Stimulated activated CD4-positive, alpha-beta T cell treated with anti-CD3 and anti-CD28 coated beads, TNF-alpha, amount 100 ng/mL, for 48 hours (primary cell): ENCODE data around the gene RAB35.

ENCODE experiments used
- DNase-seq, 3 donors: peaks; one replicate each; pipeline ENCODE4 v3.0.0-alpha.2; 2020; ENCODE audit warnings: low read depth in 3 of 3

The RAB35 gene

DNA sequence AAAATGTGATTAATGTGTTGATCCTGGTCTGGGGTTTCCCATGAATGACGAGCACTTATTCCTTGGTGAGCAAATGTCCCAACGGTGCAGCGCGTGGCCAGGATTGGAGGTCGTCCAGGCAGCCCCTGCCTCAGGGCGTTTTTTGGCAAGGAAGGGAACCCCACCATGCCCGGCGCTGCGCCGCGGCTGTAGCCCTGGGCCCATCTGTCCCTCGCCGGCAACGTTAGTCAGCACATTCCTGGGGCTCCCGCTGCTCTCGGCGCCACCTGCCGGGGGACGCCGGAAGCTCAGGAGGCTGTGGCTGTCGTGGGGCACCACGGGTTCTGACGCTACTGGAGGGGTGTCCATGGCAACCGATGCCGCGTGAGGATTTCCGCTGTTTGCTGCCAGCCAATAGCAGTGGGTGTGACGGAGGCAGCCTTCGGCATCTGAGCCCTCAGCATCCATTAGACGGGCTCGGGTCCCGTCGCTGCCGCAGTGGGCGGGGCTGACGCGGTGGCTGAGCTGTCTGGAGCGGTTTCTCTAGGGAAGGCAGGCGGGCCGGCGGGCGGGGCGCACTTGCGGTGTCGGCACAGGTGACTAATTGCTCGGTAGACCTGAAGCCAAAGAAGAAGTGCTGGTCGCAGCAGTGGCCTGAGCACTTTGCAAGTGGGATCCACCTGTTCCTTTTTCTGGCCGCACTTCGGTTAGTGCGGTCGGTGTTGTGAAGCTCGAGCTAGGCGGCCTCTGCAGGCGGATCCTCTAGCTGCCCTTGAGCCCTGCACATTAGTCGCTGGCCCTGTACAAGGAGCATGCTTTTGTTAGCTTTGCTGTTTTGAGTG lies 29.5 kb downstream of the RAB35 start:
- peak; percentile 98 to 100 (median 98) for DNase-seq

DNA sequence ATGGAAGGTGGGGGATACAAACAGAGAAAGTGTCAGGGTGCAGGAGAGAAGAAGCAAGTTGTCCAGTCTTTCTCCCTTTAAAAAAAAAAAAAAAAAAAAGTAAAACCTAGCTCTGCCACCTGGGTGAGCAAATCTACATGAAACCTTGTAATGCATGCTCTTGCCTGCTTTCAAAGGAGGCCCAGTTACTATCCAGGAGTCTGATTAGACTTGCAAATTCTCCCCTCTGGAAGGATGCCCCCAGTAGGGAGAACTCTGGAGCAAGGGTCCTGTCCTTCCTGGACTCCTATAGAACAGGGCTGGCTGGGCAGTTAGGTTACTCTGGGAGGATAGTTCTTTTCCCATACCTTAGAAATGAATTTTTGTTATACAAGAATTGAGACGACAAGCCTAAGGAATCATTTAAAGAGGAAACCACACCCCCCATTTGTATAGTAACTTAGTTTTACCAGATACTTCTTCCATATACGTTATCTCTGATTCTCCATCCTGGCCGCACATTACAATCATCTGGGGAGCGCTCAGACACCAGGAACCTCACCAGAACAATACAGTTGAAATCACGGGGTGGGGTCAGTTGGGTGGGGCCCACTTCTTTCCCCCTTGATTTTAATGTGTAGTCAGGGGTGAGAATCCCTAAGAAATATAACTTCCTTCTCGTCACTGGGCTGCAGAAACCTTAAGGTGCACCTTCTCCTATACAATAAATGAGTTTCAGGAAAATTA lies 30.5 kb downstream of the RAB35 start:
- DNase-seq: no peak

DNA sequence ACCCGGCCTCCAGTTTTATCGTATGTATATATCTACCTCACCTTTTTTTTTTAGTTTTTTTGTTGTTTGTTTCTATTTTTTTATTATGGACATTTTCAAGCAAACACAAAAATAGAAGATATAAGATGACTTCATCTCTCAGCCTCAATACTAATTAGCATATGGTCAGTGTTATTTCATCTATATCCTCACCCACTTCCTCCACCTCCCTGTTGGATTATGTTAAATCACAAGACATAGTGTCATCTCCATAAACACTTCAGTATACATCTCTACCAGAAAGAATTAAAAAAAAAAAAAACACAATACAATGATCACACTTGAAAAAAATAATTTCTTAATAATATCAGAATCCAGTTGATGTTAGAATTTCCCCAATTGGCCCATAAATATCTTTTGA lies 34.9 kb downstream of the RAB35 start:
- DNase-seq: no peak

DNA sequence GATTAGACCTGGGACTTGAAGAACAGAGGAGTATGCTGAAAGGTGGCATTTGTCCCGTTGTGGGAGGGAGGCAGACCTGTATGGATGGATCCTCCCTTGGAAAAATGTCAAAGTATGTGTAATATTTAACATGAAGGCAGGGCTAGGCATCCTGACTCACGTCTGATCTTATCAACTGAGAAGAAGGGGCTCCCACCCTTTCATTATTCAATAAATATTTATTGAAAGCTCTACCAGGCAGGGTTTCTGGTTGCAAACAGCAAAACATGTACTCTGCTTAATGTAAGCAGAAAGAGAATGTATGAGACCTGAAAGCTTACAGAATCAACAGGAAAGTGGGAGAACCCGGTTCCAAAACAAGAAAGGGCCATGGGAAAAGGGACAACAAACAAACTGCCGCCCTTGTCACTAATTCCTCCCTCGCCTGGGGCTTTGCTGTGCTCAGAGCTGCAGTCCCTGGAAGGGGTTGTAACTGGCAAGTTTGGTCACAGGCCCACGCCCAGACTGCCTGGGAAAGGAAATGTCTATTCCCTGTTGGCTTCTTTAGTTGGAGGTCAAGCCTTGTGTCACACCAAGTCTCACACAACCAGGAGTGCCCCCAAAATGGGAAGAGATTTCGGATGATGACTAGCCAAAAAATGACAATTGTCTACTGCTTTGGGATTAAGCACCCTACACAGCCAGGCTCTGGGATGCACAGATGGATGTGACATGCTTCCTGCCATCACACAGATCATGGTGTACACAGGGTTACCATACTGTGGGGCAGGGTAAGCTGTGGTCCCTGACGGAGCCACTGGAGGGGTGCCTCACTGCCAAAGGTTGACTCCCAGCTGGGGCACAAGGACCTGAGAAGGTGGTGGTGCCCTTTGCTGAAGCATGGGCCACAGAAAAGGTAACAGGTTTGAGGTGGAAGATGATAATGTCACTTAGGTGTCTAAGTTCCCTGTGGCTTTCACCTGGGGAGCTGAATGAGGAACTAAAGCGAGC lies 36.8 kb downstream of the RAB35 start:
- DNase-seq: no peak

DNA sequence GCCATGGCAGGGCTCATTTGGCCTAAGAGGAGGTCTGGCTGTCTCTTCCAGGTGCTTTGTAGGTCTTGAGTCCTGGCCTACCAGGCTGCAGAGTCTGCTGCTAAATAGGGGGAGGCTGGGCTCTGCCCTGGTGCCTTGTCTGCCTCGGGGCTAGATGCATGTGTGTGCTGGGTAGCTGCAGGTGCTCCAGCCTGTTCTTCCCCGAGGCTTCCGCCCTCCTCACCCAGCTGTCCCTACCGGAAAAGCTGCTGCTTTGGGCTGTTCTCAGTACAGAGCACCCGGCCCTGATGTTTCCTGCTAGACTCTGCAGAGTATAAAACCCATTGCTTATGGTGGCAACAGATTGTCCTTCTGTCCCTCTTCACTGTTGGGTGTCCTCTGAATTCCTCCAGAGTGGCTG lies 37.7 kb downstream of the RAB35 start:
- no peak for DNase-seq

DNA sequence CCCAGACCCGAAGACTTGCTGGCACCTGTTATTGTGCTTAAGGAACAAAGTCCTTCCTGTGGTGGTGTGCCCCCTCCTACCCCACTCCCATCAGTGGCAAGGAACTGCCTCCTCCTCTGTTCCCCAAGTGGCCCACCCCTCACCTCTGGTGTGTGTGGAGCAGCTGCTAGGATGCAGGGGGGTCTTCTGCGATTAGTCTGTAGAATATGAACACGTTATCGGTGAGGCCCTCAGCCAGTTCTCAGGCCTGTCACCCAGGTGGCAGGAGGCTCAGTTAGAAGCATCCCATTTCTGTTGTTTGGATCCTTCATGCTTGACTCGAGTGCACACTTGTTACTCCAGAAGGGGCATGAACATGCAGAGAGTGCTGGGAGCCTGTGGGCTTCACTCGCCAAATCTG lies 39.3 kb downstream of the RAB35 start:
- DNase-seq: no peak

DNA sequence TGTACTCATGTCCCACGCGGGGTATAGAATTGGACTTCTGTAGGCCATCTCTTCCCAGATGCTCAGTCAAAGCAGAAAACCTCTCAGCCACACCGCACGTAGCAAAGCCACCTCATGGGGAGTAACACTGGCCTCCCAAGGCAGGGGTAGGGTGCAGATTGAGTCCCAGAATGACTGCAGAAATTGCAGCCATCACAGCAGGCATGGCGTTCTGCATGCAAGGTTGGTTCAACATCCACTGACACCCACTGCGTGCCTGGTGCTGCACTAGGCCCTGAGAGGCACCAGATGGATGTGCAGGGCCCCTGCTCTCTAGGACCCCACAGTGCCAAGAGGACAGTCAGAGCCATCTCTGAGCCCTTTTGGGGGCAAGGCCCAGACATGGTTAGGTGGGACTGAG lies 39.9 kb downstream of the RAB35 start:
- DNase-seq: no peak

DNA sequence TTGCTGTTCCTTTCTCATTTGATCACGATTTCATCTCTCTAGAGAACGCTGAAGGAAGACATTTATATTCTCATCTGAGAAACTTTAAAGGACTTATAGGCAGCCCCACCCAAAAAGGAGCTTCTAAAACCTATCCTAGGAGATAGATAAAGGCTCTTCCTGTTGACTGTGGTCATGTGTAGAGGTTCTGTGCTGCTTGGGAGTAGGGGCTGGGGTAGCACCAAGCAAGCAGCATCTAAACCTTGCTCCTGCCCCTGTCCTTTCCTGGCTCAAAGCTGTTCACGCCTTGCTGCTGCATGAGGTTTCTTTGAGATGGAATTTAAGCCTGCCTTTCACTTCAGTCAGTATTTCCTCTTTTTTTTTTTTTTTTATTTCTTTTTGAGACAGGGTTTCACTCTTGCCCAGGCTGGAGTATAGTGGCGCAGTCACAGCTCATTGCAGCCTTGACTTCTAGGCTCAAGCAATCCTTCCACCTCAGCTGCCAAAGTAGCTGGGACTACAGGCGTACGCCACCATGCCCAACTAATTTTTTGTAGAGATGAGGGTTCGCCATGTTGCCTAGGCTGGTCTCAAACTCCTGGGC lies 41.4 kb downstream of the RAB35 start:
- no peak for DNase-seq

DNA sequence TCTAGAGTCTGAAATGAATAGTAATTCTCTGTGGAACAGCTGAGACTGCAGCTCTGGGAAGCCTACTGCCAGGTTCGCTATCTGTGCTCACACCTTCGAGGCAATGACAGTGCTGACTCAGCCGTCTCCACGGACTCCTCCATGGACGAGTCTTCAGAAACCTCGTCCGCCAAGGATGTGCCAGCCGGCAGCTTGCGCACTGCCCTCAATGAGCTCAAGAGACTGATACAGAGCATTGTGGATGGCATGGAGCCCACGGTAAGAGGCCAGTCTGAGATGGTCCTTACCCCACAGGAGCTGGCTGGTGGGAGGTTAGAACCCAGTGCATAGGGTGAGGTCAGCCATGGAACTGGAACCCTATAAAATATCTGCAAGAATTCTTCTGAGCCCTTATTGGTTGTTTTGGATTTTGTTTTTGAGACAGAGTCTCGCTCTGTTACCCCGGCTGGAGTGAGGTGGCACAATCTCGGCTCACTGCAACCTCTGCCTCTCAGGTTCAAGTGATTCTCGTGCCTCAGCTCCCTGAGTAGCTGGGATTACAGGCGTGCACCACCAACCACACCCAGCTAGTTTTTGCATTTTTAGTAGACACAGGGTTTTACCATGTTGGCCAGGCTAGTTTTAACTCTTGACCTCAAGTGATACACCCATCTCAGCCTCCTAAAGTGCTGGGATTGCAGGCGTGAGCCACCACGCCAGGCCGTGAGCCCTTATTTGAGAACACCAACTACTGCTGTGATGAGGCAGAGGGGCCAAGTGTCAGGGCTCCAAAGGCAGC lies 43.9 kb downstream of the RAB35 start:
- DNase-seq: no peak

DNA sequence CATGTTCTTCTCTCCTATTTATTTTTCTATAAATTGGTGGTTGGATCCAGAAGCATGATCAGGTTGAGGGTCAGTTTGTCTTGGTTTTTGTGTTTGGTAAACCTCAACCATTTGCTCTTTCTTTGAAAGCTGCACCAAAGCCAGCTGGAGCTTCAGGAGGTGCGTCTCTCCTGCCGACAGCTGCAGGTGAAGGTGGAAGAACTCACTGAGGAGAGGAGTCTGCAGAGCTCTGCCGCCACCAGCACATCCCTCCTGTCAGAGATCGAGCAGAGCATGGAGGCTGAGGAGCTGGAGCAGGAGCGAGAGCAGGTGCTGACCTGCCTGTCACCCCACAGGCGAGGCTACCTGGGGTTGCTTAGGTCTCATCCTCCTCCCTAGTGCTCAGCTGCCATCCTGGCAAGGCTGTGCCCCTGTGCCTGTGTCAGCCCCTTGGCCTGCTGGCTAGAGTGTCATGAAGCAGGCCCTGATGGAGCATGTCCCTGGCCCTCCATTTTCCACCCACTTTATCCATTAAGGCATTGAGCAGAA lies 45.0 kb downstream of the RAB35 start:
- DNase-seq: no peak

DNA sequence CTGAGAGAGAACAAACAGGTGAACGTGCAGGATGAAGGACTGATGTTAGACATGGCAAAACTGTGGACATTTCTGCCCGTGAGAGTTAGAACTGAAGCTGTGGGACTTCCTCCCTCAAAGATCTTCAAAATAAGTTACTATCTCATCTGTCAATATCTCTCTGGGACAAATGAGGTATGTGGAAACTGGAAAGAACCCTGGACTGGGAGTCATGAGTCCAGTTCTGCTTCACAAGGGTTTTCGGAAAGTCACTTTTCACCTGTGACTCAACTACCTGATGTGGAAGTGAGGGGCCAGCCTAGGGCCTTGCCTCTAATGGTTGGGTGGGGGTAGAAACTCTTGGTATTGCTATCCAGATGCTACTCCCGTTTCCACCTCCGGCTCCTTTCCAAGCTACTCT lies 47.3 kb downstream of the RAB35 start:
- DNase-seq: no peak

DNA sequence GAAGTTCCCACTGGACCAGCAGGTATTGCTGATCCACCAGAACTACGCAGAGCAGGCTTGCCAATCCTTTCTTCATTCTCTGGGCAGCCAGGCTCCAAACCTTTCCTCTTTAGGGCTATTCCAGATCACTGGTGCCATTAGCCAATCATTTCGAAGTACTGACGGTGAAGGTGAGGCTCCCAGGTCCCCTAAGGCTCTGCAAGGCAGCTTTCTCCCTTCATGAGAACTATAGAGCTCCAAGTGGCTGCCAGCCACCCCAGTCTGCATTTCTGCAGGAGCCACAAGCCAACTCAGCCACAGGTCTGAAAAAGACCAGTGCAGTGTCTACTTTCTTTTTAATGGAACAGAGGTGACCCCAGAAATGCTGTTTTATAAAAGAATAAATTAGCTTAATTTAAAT lies 48.7 kb downstream of the RAB35 start:
- DNase-seq: no peak

DNA sequence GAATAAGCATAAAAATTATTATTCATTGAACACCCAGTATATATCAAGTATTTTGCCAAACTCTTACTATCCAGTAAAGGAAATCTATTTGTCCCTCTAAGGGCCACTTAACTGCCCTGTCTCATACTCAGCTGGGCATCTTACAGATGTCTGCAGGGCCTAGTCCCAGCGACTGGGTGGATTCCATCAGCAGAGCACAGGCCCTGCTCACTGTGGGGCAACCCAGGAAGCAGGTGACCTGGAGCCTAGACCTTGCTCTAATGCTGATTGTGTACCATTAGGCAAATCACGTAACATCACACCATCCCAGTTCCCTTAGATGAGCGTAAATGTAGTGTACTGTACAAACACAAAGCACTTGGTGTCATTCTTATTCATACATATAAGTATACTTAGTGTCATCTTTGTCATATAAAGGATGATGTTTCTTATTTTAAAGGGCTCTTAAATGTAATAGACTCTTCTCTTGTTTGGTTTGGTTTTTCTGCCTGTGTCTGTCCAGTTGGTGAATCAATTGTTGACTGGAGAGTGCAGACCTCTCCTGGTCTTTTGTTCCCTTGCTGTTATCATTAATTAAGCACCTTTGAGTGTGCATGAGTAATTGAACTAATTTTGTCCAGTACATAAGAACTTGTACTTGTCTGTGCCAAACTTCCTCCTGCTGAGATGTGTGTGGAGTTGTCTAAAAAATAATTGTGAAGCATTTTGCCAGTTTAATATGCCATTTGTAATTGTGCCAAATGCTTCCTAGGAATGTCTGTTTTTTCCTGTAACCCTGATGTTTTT lies 49.3 kb downstream of the RAB35 start:
- no peak for DNase-seq

DNA sequence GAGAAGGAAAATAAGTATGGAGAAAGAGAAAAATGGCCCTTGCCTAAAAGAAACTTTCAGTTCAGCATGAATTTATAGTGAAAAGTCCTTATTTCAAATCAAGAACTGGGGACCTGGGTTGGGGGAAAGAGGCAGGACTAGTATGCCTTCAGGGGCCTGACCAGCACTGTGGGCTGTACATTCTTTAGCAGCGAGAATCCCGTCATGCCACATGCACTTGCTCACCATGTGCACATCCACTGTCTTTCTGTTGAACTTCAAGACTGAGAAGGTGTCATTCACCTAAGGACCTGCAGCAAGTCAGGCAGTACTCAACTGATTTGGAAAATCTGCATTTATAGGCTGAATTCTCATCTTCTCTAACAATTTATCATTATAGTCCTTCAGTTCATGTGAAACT lies 50.2 kb downstream of the RAB35 start:
- no peak for DNase-seq

DNA sequence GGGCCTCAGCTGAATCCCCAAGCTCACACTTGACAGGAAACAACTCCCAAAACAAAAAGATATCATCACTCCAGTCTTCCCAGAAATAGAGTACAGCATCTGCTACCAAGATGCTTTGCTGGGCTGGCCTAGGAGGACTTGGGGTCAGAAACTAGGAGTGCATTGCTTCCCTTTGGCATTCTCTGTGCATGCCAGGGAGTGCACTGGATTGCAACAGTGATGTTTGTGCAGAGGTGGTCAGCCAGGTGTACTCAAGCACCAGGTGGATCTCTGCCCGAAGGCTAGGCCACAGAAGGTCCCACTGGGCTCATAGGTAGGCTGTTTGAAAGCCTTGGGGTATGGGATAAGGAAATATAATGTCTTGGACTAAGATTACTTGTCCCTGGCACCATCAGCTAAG lies 51.1 kb downstream of the RAB35 start:
- DNase-seq: no peak

DNA sequence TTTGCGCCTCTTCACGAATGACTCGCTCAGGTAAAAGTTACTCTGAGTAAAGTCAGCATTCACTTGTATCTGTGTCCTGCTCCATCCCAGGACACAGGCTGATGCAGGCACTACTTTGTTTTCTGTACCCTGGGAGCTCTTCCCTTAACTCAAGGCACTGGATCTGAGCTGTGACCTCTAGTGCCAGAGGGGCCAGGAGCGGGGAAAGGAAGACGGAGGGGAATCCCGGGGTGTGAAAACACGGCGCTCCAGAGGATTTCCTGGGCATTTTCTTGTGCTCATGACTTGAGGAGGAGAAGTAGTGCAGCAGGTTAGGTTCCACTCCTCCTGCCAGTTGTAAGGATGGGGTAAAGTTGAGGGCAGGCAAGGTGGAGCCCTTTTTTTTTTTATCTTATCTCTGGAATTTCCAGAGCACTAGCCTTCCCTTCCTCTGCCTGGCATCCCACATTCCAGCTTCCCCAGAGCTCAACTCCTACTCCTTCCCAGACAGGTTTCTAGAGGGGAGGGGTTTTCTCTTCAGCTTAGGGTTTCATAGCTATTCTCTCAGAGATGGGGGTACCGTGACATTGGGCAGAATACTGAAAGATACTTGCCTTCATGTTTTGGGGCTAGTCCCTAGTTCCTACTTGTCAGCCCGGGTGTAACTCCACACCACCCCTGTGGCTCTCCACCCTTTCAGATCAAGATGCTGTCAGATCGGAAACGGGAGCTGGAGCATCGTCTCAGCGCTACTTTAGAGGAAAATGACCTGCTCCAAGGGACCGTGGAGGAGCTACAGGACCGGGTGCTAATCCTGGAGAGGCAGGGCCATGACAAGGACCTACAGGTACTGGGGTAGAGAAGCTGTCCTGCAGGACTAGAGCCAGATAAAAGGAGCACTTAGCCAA lies 52.3 kb downstream of the RAB35 start:
- no peak for DNase-seq

DNA sequence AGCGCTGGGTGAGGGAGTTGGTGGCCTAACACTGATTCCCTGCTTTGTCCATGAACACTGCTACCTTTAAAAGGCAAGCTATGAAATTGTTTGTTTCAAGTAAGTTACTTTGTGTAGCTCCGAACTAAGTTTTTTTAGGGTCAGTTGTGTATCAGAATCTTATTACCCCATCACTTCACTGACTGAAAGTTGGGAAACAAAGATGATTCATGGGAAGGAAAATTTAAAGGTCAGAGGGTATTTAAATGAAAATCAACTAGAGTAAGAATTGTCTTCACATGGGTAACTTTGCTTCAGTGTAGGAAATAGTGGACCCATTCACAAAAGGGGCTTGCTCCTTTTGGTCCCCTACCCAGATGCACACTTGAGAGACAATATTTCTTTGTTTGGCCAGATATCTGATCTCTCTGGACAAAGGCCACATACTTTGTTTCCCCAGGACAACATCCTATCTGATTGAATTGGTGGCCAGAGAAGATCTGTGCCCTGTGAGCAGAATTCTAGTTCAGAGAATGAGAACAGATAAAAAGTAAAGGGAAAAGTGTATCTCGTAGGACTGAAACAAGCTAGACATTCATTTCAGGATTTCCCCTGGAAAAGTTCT lies 53.5 kb downstream of the RAB35 start:
- no peak for DNase-seq

DNA sequence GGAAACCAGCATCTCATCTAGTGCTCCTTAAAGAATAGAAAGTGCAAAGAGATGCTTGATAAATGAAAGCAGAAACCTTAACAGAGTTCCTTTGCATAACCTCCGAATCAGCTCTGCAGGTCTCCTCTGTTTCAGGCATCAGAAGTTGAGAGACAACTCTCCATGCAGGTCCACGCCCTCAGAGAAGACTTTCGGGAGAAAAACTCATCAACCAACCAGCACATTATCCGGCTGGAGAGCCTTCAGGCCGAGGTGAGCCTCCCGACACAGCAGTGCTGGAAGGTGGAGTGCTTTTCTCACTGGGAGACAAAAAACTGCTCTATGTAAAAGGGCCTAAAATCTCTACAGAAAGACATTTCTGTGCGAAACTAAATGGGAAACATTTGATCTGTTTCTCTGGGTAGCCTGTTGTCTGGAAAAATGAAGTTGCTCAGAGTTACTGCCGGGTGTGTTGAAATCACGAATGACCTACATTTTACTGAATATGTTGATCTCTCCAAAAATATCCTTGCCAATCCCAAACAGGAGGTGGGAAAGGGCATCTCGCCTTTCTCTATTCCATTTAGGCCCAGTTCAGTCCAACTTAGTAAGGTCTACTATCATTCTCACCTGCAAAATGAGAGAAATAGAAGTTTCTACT lies 54.9 kb downstream of the RAB35 start:
- no peak for DNase-seq
